Esophagus muscularis mucosa (tissue), 3 donors: ENCODE measurements around the gene BAX.

Experiments used
- CTCF ChIP-seq, 3 experiments: fragments of 200-600 bp in 2 of 3; fragments of 450-650 bp in 1 of 3; sonication (generic) in 2 of 3; IDR thresholded peaks; one replicate each; pipeline ENCODE4 v1.5.1; 2017 to 2019; ENCODE audit warnings: antibody characterized with exemption in 3 of 3, mild to moderate bottlenecking in 2 of 3, moderate library complexity in 1 of 3
- POLR2A ChIP-seq: fragments of 450-650 bp; IDR thresholded peaks from one replicate; pipeline ENCODE4 v1.6.1; 2017; ENCODE audit warnings: antibody characterized with exemption, moderate library complexity, mild to moderate bottlenecking, low read depth
- POLR2AphosphoS5 ChIP-seq, 2 donors: sonication (generic); formaldehyde crosslinking; IDR thresholded peaks; one replicate each; pipeline ENCODE4 v1.6.1; 2017; ENCODE audit warnings: antibody characterized with exemption in 2 of 2

- TF ChIP-seq POLR2AphosphoS5 (IDR thresholded peaks at IDR 0.05) (no peak), CTCF (IDR thresholded peaks at IDR 0.05) (no peak), POLR2A (no peak)
These were observed 33.6 kb downstream of the BAX start for GRCh38 chr19:48988286-48988685.
